H4 (cell line): ENCODE measurements around the gene ZNF407. TPM values are rescaled to one million over a fixed set of nuclear protein-coding genes. Genes with fewer than 3 reads are reported as not detected.

Experiments
- DNase-seq: peaks from one replicate; pipeline ENCODE4 v3.0.0-alpha.2; 2015; ENCODE audit warnings: low spot score
- total RNA-seq: library from RNA; depleted of rRNA; stranded (reverse); fragments of >200 nt; shearing (Covaris generic); gene quantifications from 2 replicates; pipeline ENCODE4 v1.2.3, GENCODE V29; 2014

The ZNF407 gene
- total RNA-seq, 1 experiment from 2014 or later = 5.6 TPM

GRCh38 chr18:74928194-74928968 is 330.7 kb downstream of the ZNF407 start:
- DNase-seq = no peak

GRCh38 chr18:74929110-74929509 is 331.4 kb downstream of the ZNF407 start:
- no peak for DNase-seq

GRCh38 chr18:74930616-74931015 is 332.9 kb downstream of the ZNF407 start:
- DNase-seq = no peak

GRCh38 chr18:74933930-74934329 is 336.3 kb downstream of the ZNF407 start:
- no peak for DNase-seq

- DNase-seq = no peak
Observed at GRCh38 chr18:74935434-74935833, 337.8 kb downstream of the ZNF407 start.

- no peak for DNase-seq
Observed at GRCh38 chr18:74936343-74936742, 338.7 kb downstream of the ZNF407 start.

GRCh38 chr18:74937291-74937690 is 339.6 kb downstream of the ZNF407 start:
- DNase-seq = no peak

GRCh38 chr18:74940856-74941255 is 343.2 kb downstream of the ZNF407 start:
- no peak for DNase-seq

GRCh38 chr18:74942319-74942910 is 344.7 kb downstream of the ZNF407 start:
- DNase-seq = no peak

- peak; percentile 44 for DNase-seq
Observed at GRCh38 chr18:74944676-74945075, 347.0 kb downstream of the ZNF407 start.

- no peak for DNase-seq
Observed at GRCh38 chr18:74945774-74946545, 348.3 kb downstream of the ZNF407 start.

- DNase-seq = no peak
Observed at GRCh38 chr18:74946646-74947375, 349.1 kb downstream of the ZNF407 start.

GRCh38 chr18:74947417-74947816 is 349.7 kb downstream of the ZNF407 start:
- DNase-seq = no peak

GRCh38 chr18:74947875-74948274 is 350.2 kb downstream of the ZNF407 start:
- DNase-seq = no peak

GRCh38 chr18:74949611-74950010 is 351.9 kb downstream of the ZNF407 start:
- no peak for DNase-seq

- no peak for DNase-seq
Observed at GRCh38 chr18:74950479-74950878, 352.8 kb downstream of the ZNF407 start.

- peak; percentile 91 for DNase-seq
Observed at GRCh38 chr18:74951165-74951760, 353.6 kb downstream of the ZNF407 start.

- no peak for DNase-seq
Observed at GRCh38 chr18:74957588-74958224, 360.0 kb downstream of the ZNF407 start.

- no peak for DNase-seq
Observed at GRCh38 chr18:74959216-74959615, 361.5 kb downstream of the ZNF407 start.

GRCh38 chr18:74961596-74961995 is 363.9 kb downstream of the ZNF407 start:
- no peak for DNase-seq

GRCh38 chr18:74963820-74964446 is 366.3 kb downstream of the ZNF407 start:
- peak; percentile 48 for DNase-seq
